HCT116 (cell line): Measurements from ENCODE around the gene ARHGAP21. TPM values are rescaled to one million over a fixed set of nuclear protein-coding genes. Genes with fewer than 3 reads are reported as not detected.

ENCODE experiments used
- ATAC-seq: fragments of 200-7000 bp; cut with Tn5 transposase; 2 replicates; pipeline ENCODE4 v1.9.1; 2020; ENCODE audit warnings: mild to moderate bottlenecking, moderate library complexity
- BruUV-seq: library from RNA; stranded (reverse); fragments of 400-500 nt; replicated peaks from 2 replicates; lab custom pipeline; 2021; lab: Mats Ljungman, UMichigan
- CTCF ChIA-PET: fragments of 300-600 bp; sonication (Branson Sonifier 250); formaldehyde crosslinking; loops from one replicate; lab custom pipeline; 2021; ENCODE audit warnings: antibody characterized with exemption; lab: Charles Lee
- POLR2A ChIA-PET: fragments of 300-600, 350-600 bp; sonication (Branson Sonifier 250); formaldehyde crosslinking; loops from one replicate; lab custom pipeline; 2021; ENCODE audit warnings: antibody characterized with exemption; lab: Charles Lee
- RAD21 ChIA-PET, 2 experiments: fragments of 300-600 bp; sonication (Branson Sonifier 250); formaldehyde crosslinking; loops; one replicate each; lab custom pipeline; 2023; ENCODE audit warnings: low total read pairs in 2 of 2; ENCODE audit not compliant: uncharacterized antibody in 2 of 2, unreplicated experiment in 2 of 2, low non-redundant PET in 1 of 2; lab: Charles Lee
- DNase-seq: peaks from one replicate; pipeline ENCODE4 v3.0.0-alpha.2; 2010; ENCODE audit warnings: low read depth, low spot score
- H2AFZ ChIP-seq: fragments of 200-600 bp; shearing (Covaris generic), sonication (generic); 2 replicates; pipeline ENCODE4 v1.6.1; 2017; ENCODE audit warnings: low read depth, mixed run types, mixed read lengths, antibody characterized with exemption, low read length; ENCODE audit not compliant: poor library complexity, severe bottlenecking
- H3K27ac ChIP-seq: 2 replicates; pipeline ENCODE4 v1.5.1; 2012; ENCODE audit warnings: low read depth, low read length
- H3K27me3 ChIP-seq: fragments of 200-600 bp; sonication (generic); 2 replicates; pipeline ENCODE4 v1.6.1; 2016; ENCODE audit warnings: mixed run types, low read length, mixed read lengths; ENCODE audit not compliant: insufficient read depth
- H3K36me3 ChIP-seq, 2 experiments: fragments of 200-500 bp in 1 of 2; fragments of 200-600 bp in 1 of 2; sonication (Bioruptor generic) in 1 of 2; sonication (generic) in 1 of 2; 2 replicates each; pipeline versions ENCODE4 v1.5.1 to v1.6.1; 2014 to 2016; ENCODE audit warnings: low read length in 2 of 2, inconsistent platforms in 1 of 2, mixed read lengths in 1 of 2, mixed run types in 1 of 2; ENCODE audit not compliant: insufficient read depth in 2 of 2, control insufficient read depth in 1 of 2
- H3K4me1 ChIP-seq, 2 experiments: fragments of 200-600 bp in 1 of 2; sonication (generic) in 1 of 2; 2 replicates each; pipeline versions ENCODE4 v1.5.1 to v1.6.1; 2012 to 2017; ENCODE audit warnings: low read length in 2 of 2, inconsistent platforms in 1 of 2, mild to moderate bottlenecking in 1 of 2, mixed read lengths in 1 of 2, mixed run types in 1 of 2, moderate library complexity in 1 of 2; ENCODE audit not compliant: insufficient read depth in 2 of 2, control insufficient read depth in 1 of 2
- H3K4me2 ChIP-seq: fragments of 200-600 bp; sonication (generic); 2 replicates; pipeline ENCODE4 v1.6.1; 2017; ENCODE audit warnings: mixed run types, low read length, mixed read lengths
- H3K4me3 ChIP-seq, 2 experiments: fragments of 200-600 bp in 1 of 2; sonication (generic) in 1 of 2; replicated peaks in 1 of 2; 2 replicates each; pipeline ENCODE4 v1.5.1; 2011 to 2016; ENCODE audit warnings: low read length in 2 of 2, control low read depth in 1 of 2, low read depth in 1 of 2, mild to moderate bottlenecking in 1 of 2, mixed read lengths in 1 of 2, mixed run types in 1 of 2
- H3K79me2 ChIP-seq: fragments of 200-600 bp; sonication (generic); 2 replicates; pipeline ENCODE4 v1.6.1; 2017; ENCODE audit warnings: mild to moderate bottlenecking, mixed run types, low read length, moderate library complexity, mixed read lengths; ENCODE audit not compliant: insufficient read depth
- H3K9ac ChIP-seq: fragments of 200-600 bp; sonication (generic); 2 replicates; pipeline ENCODE4 v1.6.1; 2016; ENCODE audit warnings: low read length, mixed read lengths
- H3K9me2 ChIP-seq: fragments of 200-600 bp; sonication (generic), shearing (Covaris generic); 2 replicates; pipeline ENCODE4 v1.6.1; 2017; ENCODE audit warnings: mixed run types, mild to moderate bottlenecking, moderate library complexity; ENCODE audit not compliant: insufficient read depth
- H3K9me3 ChIP-seq, 2 experiments: fragments of 200-500 bp in 1 of 2; fragments of 200-600 bp in 1 of 2; sonication (Bioruptor generic) in 1 of 2; sonication (generic) in 1 of 2; 2 replicates each; pipeline ENCODE4 v1.6.1; 2014 to 2017; ENCODE audit warnings: low read length in 2 of 2, mixed read lengths in 2 of 2, inconsistent platforms in 1 of 2, low read depth in 1 of 2, mild to moderate bottlenecking in 1 of 2, mixed run types in 1 of 2, moderate library complexity in 1 of 2; ENCODE audit not compliant: control insufficient read depth in 1 of 2, insufficient read depth in 1 of 2
- H4K20me1 ChIP-seq: fragments of 200-600 bp; sonication (generic), shearing (Covaris generic); 2 replicates; pipeline ENCODE4 v1.6.1; 2017; ENCODE audit warnings: mixed run types, mild to moderate bottlenecking, moderate library complexity; ENCODE audit not compliant: insufficient read depth
- CBX3 ChIP-seq: IDR thresholded peaks from 2 replicates; pipeline ENCODE4 v1.6.1; 2012; ENCODE audit warnings: low read depth
- FOSL1 ChIP-seq: IDR thresholded peaks from 2 replicates; pipeline ENCODE4 v1.6.1; 2012; ENCODE audit warnings: low read depth
- RAD21 ChIP-seq: IDR thresholded peaks from 2 replicates; pipeline ENCODE4 v1.6.1; 2012; ENCODE audit warnings: low read depth, mild to moderate bottlenecking
- SP1 ChIP-seq: IDR thresholded peaks from 2 replicates; pipeline ENCODE4 v1.6.1; 2012; ENCODE audit warnings: low read depth
- SRF ChIP-seq: IDR thresholded peaks from 2 replicates; pipeline ENCODE4 v1.6.1; 2012; ENCODE audit warnings: low read depth
- YY1 ChIP-seq: IDR thresholded peaks from 2 replicates; pipeline ENCODE4 v1.6.1; 2011; ENCODE audit warnings: low read length, low read depth, moderate library complexity, mild to moderate bottlenecking; ENCODE audit not compliant: insufficient replicate concordance; ENCODE audit errors: extremely low read depth
- ZFX ChIP-seq: fragments of 450-650 bp; IDR thresholded peaks from 2 replicates; pipeline ENCODE4 v1.6.1; 2017
- intact Hi-C: fragments of 100-400 bp; cut with micrococcal nuclease; formaldehyde crosslinking; loops from 2 replicates; pipeline ENCODE4 v1.10.0; 2022
- total RNA-seq: library from RNA; stranded (reverse); gene quantifications from one replicate; pipeline ENCODE4 v1.2.1, GENCODE V29; 2021; ENCODE audit not compliant: unreplicated experiment
- TF ChIP-seq, protein P1 (sequence below): IDR thresholded peaks from 2 replicates; pipeline ENCODE4 v1.6.1; 2012
- TF ChIP-seq, protein P2 (sequence below): IDR thresholded peaks from 2 replicates; pipeline ENCODE4 v1.6.1; 2012
- TF ChIP-seq, protein P3 (sequence below): IDR thresholded peaks from 2 replicates; pipeline ENCODE4 v1.6.1; 2011; ENCODE audit warnings: mild to moderate bottlenecking, low read length, moderate library complexity; ENCODE audit not compliant: insufficient replicate concordance; ENCODE audit errors: extremely low read depth
- TF ChIP-seq, protein P4 (sequence below), 3 experiments: fragments of 200-600 bp in 1 of 3; sonication (generic) in 1 of 3; IDR thresholded peaks in 2 of 3; conservative IDR thresholded peaks in 1 of 3; 2 replicates each; pipeline ENCODE4 v1.5.1; 2012 to 2017; ENCODE audit warnings: low read depth in 2 of 3, low read length in 2 of 3, antibody characterized with exemption in 1 of 3, borderline replicate concordance in 1 of 3, control low read depth in 1 of 3, mild to moderate bottlenecking in 1 of 3, mixed read lengths in 1 of 3, mixed run types in 1 of 3, moderate library complexity in 1 of 3; ENCODE audit not compliant: insufficient read depth in 1 of 3

The ARHGAP21 gene
- total RNA-seq, 1 experiment from 2014 or later: 47.7 TPM

DNA sequence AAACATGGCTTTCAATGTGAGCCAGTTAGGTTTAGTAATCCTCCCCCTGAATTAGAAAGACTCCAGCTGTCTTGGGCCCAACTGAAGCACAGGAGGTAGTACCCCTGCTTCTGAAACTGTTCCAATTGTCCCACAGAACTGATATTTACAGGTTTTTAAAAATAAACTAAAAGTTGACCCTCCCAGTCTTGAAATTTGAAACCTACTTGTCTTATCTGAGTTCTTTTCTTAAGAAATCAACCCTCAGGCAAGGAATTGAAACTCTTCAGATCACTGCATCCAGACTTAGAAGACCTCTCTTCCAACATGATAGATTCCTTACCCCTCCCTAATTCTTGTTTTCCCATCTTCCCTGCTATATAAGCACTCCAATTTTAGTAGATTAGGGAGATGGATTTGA, 13.3 kb upstream of the ARHGAP21 start (continued):
- TF ChIP-seq, protein P1, sequence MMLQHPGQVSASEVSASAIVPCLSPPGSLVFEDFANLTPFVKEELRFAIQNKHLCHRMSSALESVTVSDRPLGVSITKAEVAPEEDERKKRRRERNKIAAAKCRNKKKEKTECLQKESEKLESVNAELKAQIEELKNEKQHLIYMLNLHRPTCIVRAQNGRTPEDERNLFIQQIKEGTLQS: no peak
- TF ChIP-seq SRF (no peak), SP1 (no peak), CBX3 (no peak), YY1 (no peak)
- TF ChIP-seq, protein P2, sequence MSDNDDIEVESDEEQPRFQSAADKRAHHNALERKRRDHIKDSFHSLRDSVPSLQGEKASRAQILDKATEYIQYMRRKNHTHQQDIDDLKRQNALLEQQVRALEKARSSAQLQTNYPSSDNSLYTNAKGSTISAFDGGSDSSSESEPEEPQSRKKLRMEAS: no peak
- TF ChIP-seq, protein P3, sequence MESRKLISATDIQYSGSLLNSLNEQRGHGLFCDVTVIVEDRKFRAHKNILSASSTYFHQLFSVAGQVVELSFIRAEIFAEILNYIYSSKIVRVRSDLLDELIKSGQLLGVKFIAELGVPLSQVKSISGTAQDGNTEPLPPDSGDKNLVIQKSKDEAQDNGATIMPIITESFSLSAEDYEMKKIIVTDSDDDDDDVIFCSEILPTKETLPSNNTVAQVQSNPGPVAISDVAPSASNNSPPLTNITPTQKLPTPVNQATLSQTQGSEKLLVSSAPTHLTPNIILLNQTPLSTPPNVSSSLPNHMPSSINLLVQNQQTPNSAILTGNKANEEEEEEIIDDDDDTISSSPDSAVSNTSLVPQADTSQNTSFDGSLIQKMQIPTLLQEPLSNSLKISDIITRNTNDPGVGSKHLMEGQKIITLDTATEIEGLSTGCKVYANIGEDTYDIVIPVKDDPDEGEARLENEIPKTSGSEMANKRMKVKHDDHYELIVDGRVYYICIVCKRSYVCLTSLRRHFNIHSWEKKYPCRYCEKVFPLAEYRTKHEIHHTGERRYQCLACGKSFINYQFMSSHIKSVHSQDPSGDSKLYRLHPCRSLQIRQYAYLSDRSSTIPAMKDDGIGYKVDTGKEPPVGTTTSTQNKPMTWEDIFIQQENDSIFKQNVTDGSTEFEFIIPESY: no peak

DNA sequence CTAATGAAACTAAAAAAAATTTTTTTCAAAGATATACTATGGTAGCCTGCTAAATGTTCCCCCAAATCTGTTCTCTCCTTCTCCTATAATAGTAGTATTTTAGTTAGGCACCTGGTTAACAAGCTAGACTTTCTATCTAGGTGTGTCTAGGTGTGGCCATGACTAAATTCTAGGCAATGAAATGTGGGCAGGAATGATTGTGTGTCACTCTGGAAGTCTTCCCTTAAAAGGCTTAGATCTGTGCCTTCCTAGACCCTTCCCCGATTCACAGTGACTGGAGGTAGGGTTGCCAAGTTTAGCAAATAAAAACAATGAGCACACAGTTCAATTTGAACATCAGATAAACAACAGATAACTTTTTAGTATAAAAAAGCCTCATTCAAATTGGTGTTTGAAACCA, 8.3 kb upstream of the ARHGAP21 start:
- Histone ChIP-seq H3K9me2 (no peaks in the 10 kb centered on the region), H3K4me1 (peaks cover 5 to 13% of the 10 kb centered on the region in 2 experiments; a peak in 3 of 4 replicates), H3K9ac (no peak overlapping the region), H3K27ac (no peak overlapping the region), H4K20me1 (no peaks in the 10 kb centered on the region), H3K36me3 (no peaks in the 10 kb centered on the region), H3K79me2 (no peaks in the 10 kb centered on the region), H3K4me3 (no peak overlapping the region), H2AFZ (peak overlapping the region; percentile 83), H3K9me3 (no peaks in the 10 kb centered on the region), H3K27me3 (no peaks in the 10 kb centered on the region), H3K4me2 (peak overlapping the region; percentile 44; the same call in 1 of the 2 replicates)
- no TSS peak for BruUV-seq
- RAD21 ChIA-PET: no interaction called here
- CTCF ChIA-PET: interaction anchor here (0.7 kb wide), 1 partner anchor 84 kb away, joined by 4 read pairs; no protein-coding TSS in a partner anchor
- TF ChIP-seq FOSL1 (peak; percentile 20; the same call in 1 of the 2 replicates), ZFX (no peak), SRF (peak; percentile 61; the same call in 1 of the 2 replicates), RAD21 (no peak)
- TF ChIP-seq, protein P1: no peak
- TF ChIP-seq, protein P4, sequence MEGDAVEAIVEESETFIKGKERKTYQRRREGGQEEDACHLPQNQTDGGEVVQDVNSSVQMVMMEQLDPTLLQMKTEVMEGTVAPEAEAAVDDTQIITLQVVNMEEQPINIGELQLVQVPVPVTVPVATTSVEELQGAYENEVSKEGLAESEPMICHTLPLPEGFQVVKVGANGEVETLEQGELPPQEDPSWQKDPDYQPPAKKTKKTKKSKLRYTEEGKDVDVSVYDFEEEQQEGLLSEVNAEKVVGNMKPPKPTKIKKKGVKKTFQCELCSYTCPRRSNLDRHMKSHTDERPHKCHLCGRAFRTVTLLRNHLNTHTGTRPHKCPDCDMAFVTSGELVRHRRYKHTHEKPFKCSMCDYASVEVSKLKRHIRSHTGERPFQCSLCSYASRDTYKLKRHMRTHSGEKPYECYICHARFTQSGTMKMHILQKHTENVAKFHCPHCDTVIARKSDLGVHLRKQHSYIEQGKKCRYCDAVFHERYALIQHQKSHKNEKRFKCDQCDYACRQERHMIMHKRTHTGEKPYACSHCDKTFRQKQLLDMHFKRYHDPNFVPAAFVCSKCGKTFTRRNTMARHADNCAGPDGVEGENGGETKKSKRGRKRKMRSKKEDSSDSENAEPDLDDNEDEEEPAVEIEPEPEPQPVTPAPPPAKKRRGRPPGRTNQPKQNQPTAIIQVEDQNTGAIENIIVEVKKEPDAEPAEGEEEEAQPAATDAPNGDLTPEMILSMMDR (IDR thresholded peaks at IDR 0.05 in 2 of 3, conservative IDR thresholded peaks at IDR 0.05 in 1 of 3; ENCODE audit: borderline replicate concordance in 1 of 3, insufficient read depth in 1 of 3, low read depth in 2 of 3, low read length in 2 of 3): no peak
- POLR2A ChIA-PET: no interaction called here
- peak; percentile 82 for ATAC-seq
- DNase-seq: peak; percentile 54
- intact Hi-C loops: no loop called here
